Left hindlimb (tissue), 1 donor: ENCODE measurements around the gene ZBTB11.
"Not testable (repeated sequence)": the region's sequence is repeated elsewhere in the genome, so short reads cannot be mapped to it uniquely, and the experiment has no call there.

Experiments used
- DNase-seq: peaks from one replicate; pipeline ENCODE4 v3.0.0-alpha.2; 2018

ZBTB11 gene

GRCh38 chr3:101691685-101692671 lies 15.0 kb upstream of the ZBTB11 start:
- not testable (repeated sequence) for DNase-seq

- no peak for DNase-seq
Measured at GRCh38 chr3:101690972-101691371, 14.0 kb upstream of the ZBTB11 start.

- DNase-seq, result no peak
Measured at GRCh38 chr3:101689286-101689685, 12.4 kb upstream of the ZBTB11 start.

- no peak for DNase-seq
Measured at GRCh38 chr3:101687142-101687931, 10.4 kb upstream of the ZBTB11 start.

GRCh38 chr3:101685870-101686307 lies 9.0 kb upstream of the ZBTB11 start:
- DNase-seq, result no peak

- no peak for DNase-seq
Measured at GRCh38 chr3:101685050-101685400, 8.1 kb upstream of the ZBTB11 start.

- no peak for DNase-seq
Measured at GRCh38 chr3:101680466-101680865, 3.5 kb upstream of the ZBTB11 start.

- DNase-seq, result not testable (repeated sequence)
Measured at GRCh38 chr3:101678837-101679236, 1.9 kb upstream of the ZBTB11 start.

GRCh38 chr3:101677436-101678286 lies 729 bp upstream of the ZBTB11 start:
- peak; percentile 37 for DNase-seq

GRCh38 chr3:101676216-101676764 lies 642 bp downstream of the ZBTB11 start:
- DNase-seq, result peak; percentile 98

- peak; percentile 56 for DNase-seq
Measured at GRCh38 chr3:101675709-101676215, 1.2 kb downstream of the ZBTB11 start.

GRCh38 chr3:101674518-101674917 lies 2.4 kb downstream of the ZBTB11 start:
- no peak for DNase-seq

GRCh38 chr3:101673953-101674352 lies 3.0 kb downstream of the ZBTB11 start:
- DNase-seq, result no peak

- no peak for DNase-seq
Measured at GRCh38 chr3:101671014-101671413, 5.9 kb downstream of the ZBTB11 start.

- no peak for DNase-seq
Measured at GRCh38 chr3:101667844-101668243, 9.1 kb downstream of the ZBTB11 start.

GRCh38 chr3:101667331-101667730 lies 9.6 kb downstream of the ZBTB11 start:
- DNase-seq, result no peak

- no peak for DNase-seq
Measured at GRCh38 chr3:101665851-101666250, 11.1 kb downstream of the ZBTB11 start.

GRCh38 chr3:101665357-101665756 lies 11.6 kb downstream of the ZBTB11 start:
- no peak for DNase-seq

GRCh38 chr3:101660714-101661113 lies 16.2 kb downstream of the ZBTB11 start:
- no peak for DNase-seq

- DNase-seq, result no peak
Measured at GRCh38 chr3:101656651-101657050, 20.3 kb downstream of the ZBTB11 start.

GRCh38 chr3:101646726-101647125 lies 30.2 kb downstream of the ZBTB11 start:
- DNase-seq, result no peak
